ENCODE results near the gene MED10. TPM values are rescaled to one million over a fixed set of nuclear protein-coding genes. Genes with fewer than 3 reads are reported as not detected.

Gene MED10, protein sequence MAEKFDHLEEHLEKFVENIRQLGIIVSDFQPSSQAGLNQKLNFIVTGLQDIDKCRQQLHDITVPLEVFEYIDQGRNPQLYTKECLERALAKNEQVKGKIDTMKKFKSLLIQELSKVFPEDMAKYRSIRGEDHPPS
- total RNA-seq, result 21.4 and 36.9 TPM in 2 replicates

DNA sequence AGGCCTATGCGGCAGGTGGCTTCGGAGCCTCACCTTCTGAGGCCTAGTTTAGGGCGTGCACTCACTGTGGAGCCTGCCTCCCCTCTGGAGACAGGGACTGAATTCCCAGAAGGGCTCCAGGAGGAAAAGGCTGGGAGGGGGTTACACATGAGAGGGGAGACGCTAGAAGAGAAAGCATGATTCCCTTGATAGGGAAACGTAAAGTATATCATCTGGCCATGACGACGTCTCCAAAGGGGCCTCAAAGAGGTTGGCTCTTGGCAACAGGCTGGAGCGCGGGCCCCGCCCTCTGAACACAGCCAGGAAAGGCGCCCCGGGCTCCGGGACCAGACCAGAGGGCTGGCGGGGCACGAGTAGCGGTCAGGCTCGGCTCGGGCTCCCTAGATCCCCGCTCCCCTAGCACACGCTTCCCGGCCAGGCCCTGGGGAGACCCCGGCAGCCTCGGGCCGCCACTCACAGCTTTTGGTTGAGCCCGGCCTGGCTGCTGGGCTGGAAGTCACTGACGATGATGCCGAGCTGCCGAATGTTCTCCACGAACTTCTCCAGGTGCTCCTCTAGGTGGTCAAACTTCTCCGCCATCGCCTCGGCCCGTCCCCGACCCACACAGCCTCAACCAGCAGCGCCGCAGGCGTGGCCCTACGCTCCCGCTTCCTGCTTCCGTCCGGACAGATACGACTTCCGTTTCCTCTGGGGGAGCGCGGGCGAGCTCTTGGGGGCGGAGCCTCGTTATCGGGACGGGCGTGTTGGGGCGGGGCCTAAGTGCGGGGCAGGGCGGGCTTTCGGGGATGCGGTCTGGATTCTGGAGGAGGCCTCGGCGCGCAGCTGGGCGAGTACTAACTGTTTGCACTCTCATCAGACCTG is at the start of gene MED10:
TSS of gene MED10 (minus strand) at position 643 of the 861 bp plus-strand sequence. CDS start at position 579, 64 bp downstream.

Other genes with a start within 250 kb of the MED10 start
- gene UBE2QL1, start 70.3 kb upstream of the MED10 start, total RNA-seq, result under 0.01 TPM in 1 of 2 replicates, not detected in the other